K562 (cell line): Measurements from ENCODE around the gene DENND1A. TPM values are rescaled to one million over a fixed set of nuclear protein-coding genes. Genes with fewer than 3 reads are reported as not detected.
A peak's percentile ranks its signal among the peaks of the same experiment; 100 is the strongest.

Source experiments
- ATAC-seq: fragments of 200-7000 bp; cut with Tn5 transposase; 3 replicates; pipeline ENCODE4 v1.9.1; 2020; ENCODE audit warnings: moderate library complexity
- BruUV-seq: library from RNA; stranded (reverse); fragments of 400-500 nt; replicated peaks from 2 replicates; lab custom pipeline; 2021; lab: Mats Ljungman, UMichigan
- CTCF ChIA-PET: fragments of 300-600 bp; formaldehyde crosslinking; extraction: SDS; loops from one replicate; lab custom pipeline; 2021; ENCODE audit warnings: low intra/inter-chr PET ratio; lab: Yijun Ruan, JAX
- POLR2A ChIA-PET: fragments of 300-600, 350-650 bp; sonication (Branson Sonifier 250); formaldehyde crosslinking; extraction: SDS; loops from one replicate; lab custom pipeline; 2021; ENCODE audit warnings: antibody characterized with exemption, inconsistent platforms; lab: Yijun Ruan, JAX
- DNase-seq, 4 experiments: peaks; one replicate each; pipeline versions ENCODE4 v3.0.0 to v3.0.0-alpha.2; 2011 to 2018; ENCODE audit warnings: low spot score in 3 of 4, mixed read lengths in 3 of 4; ENCODE audit errors: extremely low read depth in 1 of 4
- FAIRE-seq: peaks from 2 replicates; lab custom pipeline; 2011; peaks lifted over from hg19 to GRCh38; lab: Jason Lieb, UNC
- H2AFZ ChIP-seq: 2 replicates; pipeline ENCODE4 v1.6.0; 2011; ENCODE audit warnings: low read depth, low read length, control low read depth, inconsistent platforms
- H3K27ac ChIP-seq: fragments of 200-600 bp; 3 replicates; pipeline ENCODE4 v1.8.0; 2011; ENCODE audit warnings: low read depth, mild to moderate bottlenecking, control low read depth, inconsistent platforms, low read length, moderate library complexity, mixed read lengths; ENCODE audit errors: extremely low read depth
- H3K27me3 ChIP-seq, 2 experiments: fragments of 300-600 bp in 1 of 2; 2 replicates in 1 of 2; 3 replicates in 1 of 2; pipeline versions ENCODE4 v1.6.0 to v1.8.0; 2011; ENCODE audit warnings: inconsistent platforms in 2 of 2, low read length in 2 of 2, mild to moderate bottlenecking in 1 of 2, mixed read lengths in 1 of 2, moderate library complexity in 1 of 2; ENCODE audit not compliant: control insufficient read depth in 2 of 2, insufficient read depth in 2 of 2
- H3K36me3 ChIP-seq: fragments of 300-600 bp; 3 replicates; pipeline ENCODE4 v1.8.0; 2011; ENCODE audit warnings: mild to moderate bottlenecking, low read length, inconsistent platforms; ENCODE audit not compliant: control insufficient read depth, insufficient read depth
- H3K4me1 ChIP-seq, 2 experiments: fragments of 200-600 bp in 1 of 2; replicated peaks in 1 of 2; 2 replicates in 1 of 2; 3 replicates in 1 of 2; pipeline versions ENCODE4 v1.5.1 to v1.8.0; 2011; ENCODE audit warnings: inconsistent platforms in 2 of 2, low read length in 2 of 2, mild to moderate bottlenecking in 1 of 2, mixed read lengths in 1 of 2, moderate library complexity in 1 of 2; ENCODE audit not compliant: control insufficient read depth in 2 of 2, insufficient read depth in 2 of 2
- H3K4me2 ChIP-seq: 2 replicates; pipeline ENCODE4 v1.6.1; 2011; ENCODE audit warnings: low read length, control low read depth, inconsistent platforms, mixed read lengths; ENCODE audit not compliant: insufficient read depth
- H3K4me3 ChIP-seq: fragments of 200-600 bp; sonication (generic), shearing (Covaris generic); 2 replicates; pipeline ENCODE4 v1.5.1; 2016; ENCODE audit warnings: control low read depth, inconsistent platforms
- H3K79me2 ChIP-seq: fragments of 200-600 bp; 3 replicates; pipeline ENCODE4 v1.8.0; 2011; ENCODE audit warnings: low read length, inconsistent platforms; ENCODE audit not compliant: control insufficient read depth, insufficient read depth
- H3K9ac ChIP-seq, 2 experiments: 2 replicates each; pipeline versions ENCODE4 v1.6.0 to v1.6.1; 2011; ENCODE audit warnings: low read depth in 2 of 2, low read length in 2 of 2, control low read depth in 1 of 2, inconsistent platforms in 1 of 2, mild to moderate bottlenecking in 1 of 2, mixed read lengths in 1 of 2; ENCODE audit not compliant: insufficient read depth in 1 of 2
- H3K9me1 ChIP-seq: one replicate; pipeline ENCODE4 v1.6.0; 2011; ENCODE audit warnings: inconsistent platforms, mild to moderate bottlenecking, low read length, moderate library complexity; ENCODE audit not compliant: control insufficient read depth, insufficient read depth
- H3K9me3 ChIP-seq: replicated peaks from 2 replicates; pipeline ENCODE4 v1.5.1; 2011; ENCODE audit warnings: low read depth, low read length, inconsistent platforms; ENCODE audit not compliant: control insufficient read depth, insufficient read depth
- H4K20me1 ChIP-seq: replicated peaks from 2 replicates; pipeline ENCODE4 v1.6.1; 2011; ENCODE audit warnings: low read length, inconsistent platforms, mixed read lengths; ENCODE audit not compliant: control insufficient read depth, insufficient read depth
- CBX3 ChIP-seq, 2 experiments: IDR thresholded peaks; 1 replicate in 1 of 2; 2 replicates in 1 of 2; pipeline ENCODE4 v1.6.1; 2012; ENCODE audit warnings: inconsistent platforms in 2 of 2, low read length in 2 of 2, borderline replicate concordance in 1 of 2, control low read depth in 1 of 2
- ESRRB ChIP-seq: fragments of 250-450 bp; sonication (Bioruptor Pico); IDR thresholded peaks from 2 replicates; pipeline ENCODE4 v1.5.0; 2020; ENCODE audit warnings: mild to moderate bottlenecking, moderate library complexity, borderline replicate concordance
- IFI16 ChIP-seq: fragments of 250-450 bp; sonication (Bioruptor Pico); IDR thresholded peaks from 2 replicates; pipeline ENCODE4 v2.1.2; 2022; ENCODE audit warnings: mild to moderate bottlenecking, inconsistent platforms
- MAZ ChIP-seq, 2 experiments: fragments of 450-650 bp in 1 of 2; sonication (generic) in 1 of 2; formaldehyde crosslinking; IDR thresholded peaks in 1 of 2; conservative IDR thresholded peaks in 1 of 2; 2 replicates each; pipeline versions ENCODE4 v1.4.0 to v1.5.0; 2020; ENCODE audit warnings: mild to moderate bottlenecking in 1 of 2, missing genetic modification reagents in 1 of 2
- MLX ChIP-seq, 2 experiments: fragments of 450-650 bp in 1 of 2; sonication (generic) in 1 of 2; formaldehyde crosslinking; conservative IDR thresholded peaks; 2 replicates each; pipeline versions ENCODE4 v1.4.0 to v1.8.1; 2020 to 2022; ENCODE audit warnings: mild to moderate bottlenecking in 1 of 2, missing genetic modification reagents in 1 of 2
- MYBL2 ChIP-seq, 2 experiments: fragments of 450-650 bp in 1 of 2; sonication (generic) in 1 of 2; formaldehyde crosslinking in 1 of 2; IDR thresholded peaks; 2 replicates each; pipeline versions ENCODE4 v1.6.1 to v1.8.1; 2017 to 2022; ENCODE audit warnings: borderline replicate concordance in 1 of 2, inconsistent platforms in 1 of 2, low read depth in 1 of 2, mild to moderate bottlenecking in 1 of 2, missing genetic modification reagents in 1 of 2, moderate library complexity in 1 of 2
- PKNOX1 ChIP-seq: fragments of 450-650 bp; IDR thresholded peaks from 2 replicates; pipeline ENCODE4 v1.6.1; 2016
- RFX7 ChIP-seq: fragments of 250-450 bp; sonication (Bioruptor Pico); IDR thresholded peaks from 2 replicates; pipeline ENCODE4 v1.5.1; 2021; ENCODE audit warnings: mild to moderate bottlenecking
- ZFP36 ChIP-seq: fragments of 150-350 bp; IDR thresholded peaks from 2 replicates; pipeline ENCODE4 v1.6.1; 2018; ENCODE audit warnings: low read length, low read depth; ENCODE audit not compliant: partially characterized antibody
- ZHX1 ChIP-seq: fragments of 150-350 bp; conservative IDR thresholded peaks from 2 replicates; pipeline ENCODE4 v1.6.1; 2014; ENCODE audit warnings: low read length
- ZKSCAN8 ChIP-seq: fragments of 200-800 bp; sonication (Bioruptor generic); IDR thresholded peaks from 2 replicates; pipeline ENCODE4 v1.6.1; 2016; ENCODE audit warnings: missing genetic modification characterization, missing compliant biosample characterization
- WGBS: fragments of 100-300 bp; shearing (Covaris generic); methylation state at CpG from one replicate; pipeline ENCODE4 v1.1.6; 2016; ENCODE audit warnings: low coverage, mixed read lengths; ENCODE audit not compliant: insufficient coverage; ENCODE audit errors: missing lambda C conversion rate; 5-methylcytosine and 5-hydroxymethylcytosine counted together
- in situ Hi-C: fragments of 300-500 bp; cut with MboI; formaldehyde crosslinking; loops from 4 replicates; pipeline ENCODE4 v1.15.0; 2018; ENCODE audit warnings: inconsistent platforms, mixed read lengths
- intact Hi-C: fragments of 100-400 bp; cut with micrococcal nuclease; formaldehyde crosslinking; loops from 2 replicates; pipeline ENCODE4 v1.14.2; 2022
- polyA plus RNA-seq, 8 experiments: library from polyadenylated mRNA; depleted of rRNA in 4 of 8; stranded (reverse) in 5 of 8; unstranded in 3 of 8; fragments of >200 nt; fragmentation: Nextera tagmentation in 2 of 8; fragmentation: Illumina TruSeq in 1 of 8; extraction: Ambion mirVana in 2 of 8; extraction: Trizol in 1 of 8; gene quantifications; 2 replicates each; pipeline versions ENCODE4 v1.2.1 to v1.2.3, GENCODE V29; 2011 to 2014; ENCODE audit warnings: inconsistent platforms in 1 of 8, missing spikeins in 1 of 8
- total RNA-seq, 7 experiments: library from RNA; depleted of rRNA in 6 of 7; stranded (reverse); fragments of >200 nt in 6 of 7; fragmentation: Illumina TruSeq in 2 of 7; extraction: Trizol in 2 of 7; gene quantifications; 2 replicates each; pipeline versions ENCODE4 v1.2.1 to v1.2.3, GENCODE V29; 2011 to 2021; ENCODE audit warnings: low replicate concordance in 1 of 7
- TF ChIP-seq, protein P1 (sequence below): sonication (generic); formaldehyde crosslinking; IDR thresholded peaks from 2 replicates; pipeline ENCODE4 v1.8.0; 2022; ENCODE audit warnings: missing genetic modification reagents, mild to moderate bottlenecking, moderate library complexity, borderline replicate concordance
- TF ChIP-seq, protein P2 (sequence below): sonication (generic); formaldehyde crosslinking; IDR thresholded peaks from 2 replicates; pipeline ENCODE4 v1.8.0; 2023; ENCODE audit warnings: mild to moderate bottlenecking, missing genetic modification reagents

DENND1A gene
- total and polyA plus RNA-seq, 9 of the 15 experiments (the other 6 are each of a cell fraction or from before 2014, with no cell fraction given) = 7.6 to 29.5 (median 15.7) TPM

GRCh38 chr9:123364241-123364824 is 565.6 kb downstream of the DENND1A start:
- in situ Hi-C loops = no loop called here
- no peak for FAIRE-seq
- no peaks in the 10 kb centered on the region for H3K9me1 ChIP-seq
- no peaks in the 10 kb centered on the region for H3K9me3 ChIP-seq
- no peaks in the 10 kb centered on the region for H4K20me1 ChIP-seq
- no peak overlapping the region for H3K4me3 ChIP-seq
- ChIA-PET POLR2A (no interaction called here), CTCF (no interaction called here)
- no peak overlapping the region for H3K4me2 ChIP-seq
- peaks cover 23 to 69% of the 10 kb centered on the region in 2 experiments for H3K4me1 ChIP-seq
- H3K9ac ChIP-seq = peak overlapping the region in 1 of 2 experiments; percentile 43; a peak in 1 of 4 replicates
- intact Hi-C loops = no loop called here
- DNase-seq = peak in 3 of 4 experiments; percentile 48 to 51 (median 49)
- BruUV-seq = no TSS peak
- no peak overlapping the region for H2AFZ ChIP-seq
- WGBS = 48% methylated on average over 11 of the region's 11 CpGs
- no peak overlapping the region for H3K27ac ChIP-seq
- no peaks in the 10 kb centered on the region for H3K79me2 ChIP-seq
- H3K36me3 ChIP-seq = no peaks in the 10 kb centered on the region
- no peak for ATAC-seq
- no peaks in the 10 kb centered on the region for H3K27me3 ChIP-seq
- TF ChIP-seq IFI16 (no peak), CBX3 (IDR thresholded peaks at IDR 0.05; ENCODE audit: borderline replicate concordance in 1 of 2, low read length in 2 of 2) (no peak), PKNOX1 (no peak), ESRRB (CRISPR knock-in tag) (no peak), ZKSCAN8 (CRISPR knock-in tag) (no peak), RFX7 (CRISPR knock-in tag) (no peak), MYBL2 (IDR thresholded peaks at IDR 0.05; ENCODE audit: low read depth) (no peak), MYBL2 (CRISPR knock-in tag; IDR thresholded peaks at IDR 0.05; ENCODE audit: borderline replicate concordance) (no peak), MAZ (CRISPR knock-in tag; conservative IDR thresholded peaks at IDR 0.05 in 1 of 2, IDR thresholded peaks at IDR 0.05 in 1 of 2) (no peak), ZHX1 (no peak), MLX (CRISPR knock-in tag; conservative IDR thresholded peaks at IDR 0.05) (no peak), ZFP36 (no peak)
- TF ChIP-seq, protein P1, sequence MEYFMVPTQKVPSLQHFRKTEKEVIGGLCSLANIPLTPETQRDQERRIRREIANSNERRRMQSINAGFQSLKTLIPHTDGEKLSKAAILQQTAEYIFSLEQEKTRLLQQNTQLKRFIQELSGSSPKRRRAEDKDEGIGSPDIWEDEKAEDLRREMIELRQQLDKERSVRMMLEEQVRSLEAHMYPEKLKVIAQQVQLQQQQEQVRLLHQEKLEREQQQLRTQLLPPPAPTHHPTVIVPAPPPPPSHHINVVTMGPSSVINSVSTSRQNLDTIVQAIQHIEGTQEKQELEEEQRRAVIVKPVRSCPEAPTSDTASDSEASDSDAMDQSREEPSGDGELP = peak; percentile 65; the same call in 1 of the 2 replicates
- TF ChIP-seq, protein P2, sequence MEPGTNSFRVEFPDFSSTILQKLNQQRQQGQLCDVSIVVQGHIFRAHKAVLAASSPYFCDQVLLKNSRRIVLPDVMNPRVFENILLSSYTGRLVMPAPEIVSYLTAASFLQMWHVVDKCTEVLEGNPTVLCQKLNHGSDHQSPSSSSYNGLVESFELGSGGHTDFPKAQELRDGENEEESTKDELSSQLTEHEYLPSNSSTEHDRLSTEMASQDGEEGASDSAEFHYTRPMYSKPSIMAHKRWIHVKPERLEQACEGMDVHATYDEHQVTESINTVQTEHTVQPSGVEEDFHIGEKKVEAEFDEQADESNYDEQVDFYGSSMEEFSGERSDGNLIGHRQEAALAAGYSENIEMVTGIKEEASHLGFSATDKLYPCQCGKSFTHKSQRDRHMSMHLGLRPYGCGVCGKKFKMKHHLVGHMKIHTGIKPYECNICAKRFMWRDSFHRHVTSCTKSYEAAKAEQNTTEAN = no peak
